ENCODE results near the gene KCNT1. TPM values are rescaled to one million over a fixed set of nuclear protein-coding genes. Genes with fewer than 3 reads are reported as not detected.
"Not testable (repeated sequence)": the region's sequence is repeated elsewhere in the genome, so short reads cannot be mapped to it uniquely, and the experiment has no call there.

KCNT1 gene
- 0.08 and 0.16 TPM in 2 replicates for total RNA-seq
- 0.18 TPM for polyA plus RNA-seq (2012)

DNA sequence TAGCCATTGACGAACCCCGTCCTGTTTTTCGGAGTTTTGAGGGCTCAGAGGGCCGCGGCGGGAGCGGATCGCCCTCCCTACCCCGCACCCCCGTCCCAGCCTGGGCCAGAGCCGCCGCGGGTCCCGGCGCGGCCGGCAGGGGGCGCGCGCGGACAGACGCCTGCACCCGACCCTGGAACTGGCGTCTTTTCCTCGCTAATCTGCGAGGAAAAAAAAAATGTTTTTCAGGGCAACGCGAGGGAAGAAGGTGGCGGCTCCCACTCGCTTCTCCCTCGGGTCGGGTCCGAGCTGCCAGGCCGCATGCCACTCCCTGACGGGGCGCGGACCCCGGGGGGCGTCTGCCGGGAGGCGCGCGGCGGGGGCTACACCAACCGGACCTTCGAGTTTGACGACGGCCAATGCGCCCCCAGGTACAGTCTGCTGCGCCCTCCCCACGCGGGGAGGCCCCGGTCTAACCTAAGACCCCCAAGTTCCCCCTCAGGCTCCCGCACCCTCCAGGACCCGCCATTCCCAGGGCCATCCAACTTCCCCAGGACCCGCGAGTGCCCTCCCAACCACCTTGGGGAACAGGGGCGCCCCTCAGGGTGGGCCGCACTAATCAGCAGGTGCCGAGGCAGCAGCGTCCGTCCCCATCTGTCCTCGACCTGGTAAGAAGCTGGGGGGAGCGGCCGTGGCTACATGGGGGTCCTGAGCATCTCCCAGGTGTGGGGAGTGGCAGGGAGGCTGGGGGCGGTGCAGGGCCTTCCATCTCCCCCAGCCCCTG is at the start of gene KCNT1:
KCNT1 (plus strand) TSS at position 227 of the 763 bp plus-strand sequence; CDS start at position 301, 74 bp downstream.
- DNase-seq (ENCODE audit: low read depth), result peak; percentile 41

DNA sequence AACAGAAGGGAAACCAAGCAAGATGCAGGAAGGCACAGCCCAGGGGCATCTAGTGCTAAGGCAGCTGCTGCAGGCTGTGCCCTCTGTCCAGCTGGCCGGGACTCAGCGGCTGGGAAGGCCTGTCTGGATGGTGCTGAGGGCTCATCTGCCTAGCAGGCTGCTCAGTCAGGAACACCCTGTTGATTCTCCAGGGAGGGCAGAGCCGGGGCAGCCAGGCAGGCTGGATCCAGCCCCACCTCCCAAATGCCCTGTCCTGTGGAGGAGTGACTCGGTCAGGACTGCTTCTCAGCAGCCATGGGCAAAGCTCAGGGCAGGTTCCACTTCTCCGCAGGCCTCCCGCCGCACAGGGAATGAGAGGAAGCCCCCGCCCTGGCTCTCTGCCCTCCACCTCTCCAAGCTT is 46.7 kb upstream of the KCNT1 start:
- peak; percentile 15 for DNase-seq (ENCODE audit: low read depth)

DNA sequence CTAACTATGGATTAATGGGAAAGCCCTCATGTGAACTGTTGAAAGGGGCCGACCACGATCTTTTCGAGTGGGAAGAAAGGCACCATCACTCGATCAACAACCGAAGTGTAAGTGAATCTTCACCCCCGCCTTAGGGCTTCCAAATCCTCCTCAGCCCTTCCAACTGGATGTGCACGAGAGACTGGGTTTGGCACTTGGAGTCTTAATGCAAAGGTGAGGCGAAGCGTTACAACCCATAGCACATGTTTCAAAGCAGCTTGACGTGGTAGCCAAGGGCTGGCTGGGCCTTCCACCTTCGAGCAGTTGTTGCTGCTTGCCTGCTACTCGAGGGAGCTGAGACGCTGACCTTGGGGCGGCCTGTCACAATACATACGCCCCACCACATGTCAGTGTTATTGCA is 44.6 kb upstream of the KCNT1 start:
- DNase-seq (ENCODE audit: low read depth), result no peak

DNA sequence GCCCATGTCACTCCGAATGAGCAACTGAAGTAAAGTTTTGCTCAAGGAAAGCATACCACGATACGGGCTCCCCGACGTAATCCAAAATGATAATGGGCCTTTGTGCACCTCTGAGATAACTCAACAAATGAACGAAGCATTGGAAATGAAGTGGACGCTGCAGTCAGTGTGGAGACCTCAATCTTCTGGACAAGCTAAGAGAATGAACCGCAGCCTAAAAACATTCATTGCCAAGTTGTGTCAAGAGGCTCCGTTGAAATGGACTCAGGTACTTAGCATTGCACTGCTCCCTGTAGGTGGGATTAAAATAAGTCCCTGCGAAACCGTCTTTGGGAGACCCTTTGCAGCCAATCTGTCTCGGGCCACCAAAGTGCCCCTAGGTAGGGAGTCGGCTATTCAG is 42.7 kb upstream of the KCNT1 start:
- DNase-seq (ENCODE audit: low read depth), result no peak

DNA sequence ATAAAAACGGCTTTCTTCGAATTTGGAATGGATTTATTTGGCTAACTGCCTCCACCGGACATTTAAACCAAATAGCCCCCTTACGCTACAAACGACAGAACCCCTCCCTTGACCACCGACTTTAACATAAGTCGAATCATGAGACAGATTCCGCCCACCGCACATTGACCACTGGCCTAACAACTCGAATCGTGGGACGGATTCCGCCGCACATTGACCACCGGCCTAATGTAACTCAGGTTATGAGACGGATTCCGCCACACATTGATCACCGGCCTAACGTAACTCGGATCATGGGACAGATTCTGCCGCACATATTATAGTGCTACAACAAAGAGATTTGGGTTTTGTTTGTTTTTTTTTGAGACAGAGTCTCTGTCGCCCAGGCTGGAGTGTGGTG is 41.6 kb upstream of the KCNT1 start:
- no peak for DNase-seq (ENCODE audit: low read depth)

DNA sequence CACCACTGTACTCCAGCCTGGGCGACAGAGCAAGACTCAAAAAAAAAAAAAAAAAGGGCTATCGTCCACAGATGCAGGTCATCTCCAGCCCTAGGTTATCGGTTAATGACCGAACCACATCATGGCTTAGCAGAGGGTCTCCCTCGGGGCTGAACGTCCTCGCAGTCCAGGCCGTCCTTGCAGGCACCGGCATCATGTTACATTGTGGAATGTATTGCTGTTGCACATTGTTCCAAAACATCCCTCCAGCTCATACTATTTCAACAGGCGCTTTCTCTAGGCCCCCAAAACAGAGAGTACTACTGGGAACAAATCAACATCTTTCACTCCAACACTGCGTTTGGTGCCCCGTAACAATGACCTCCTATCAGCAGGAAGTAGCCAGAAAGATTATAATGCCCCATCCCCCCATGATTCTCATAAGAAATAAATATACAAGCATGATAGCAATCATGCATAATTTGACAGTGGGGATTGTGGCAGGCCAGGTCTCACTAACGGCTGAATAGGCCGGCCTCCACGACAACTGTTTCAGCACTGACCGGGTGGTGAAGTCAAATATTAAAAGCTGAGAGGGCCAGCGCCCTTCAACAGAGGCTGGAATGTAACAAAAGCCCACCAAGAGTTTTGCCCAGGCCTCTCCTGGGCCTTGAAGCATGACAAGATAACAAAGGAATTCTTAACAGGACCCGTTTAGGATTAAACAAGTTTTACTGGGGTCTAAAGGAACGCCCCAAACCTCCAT is 40.0 kb upstream of the KCNT1 start:
- no peak for DNase-seq (ENCODE audit: low read depth)

DNA sequence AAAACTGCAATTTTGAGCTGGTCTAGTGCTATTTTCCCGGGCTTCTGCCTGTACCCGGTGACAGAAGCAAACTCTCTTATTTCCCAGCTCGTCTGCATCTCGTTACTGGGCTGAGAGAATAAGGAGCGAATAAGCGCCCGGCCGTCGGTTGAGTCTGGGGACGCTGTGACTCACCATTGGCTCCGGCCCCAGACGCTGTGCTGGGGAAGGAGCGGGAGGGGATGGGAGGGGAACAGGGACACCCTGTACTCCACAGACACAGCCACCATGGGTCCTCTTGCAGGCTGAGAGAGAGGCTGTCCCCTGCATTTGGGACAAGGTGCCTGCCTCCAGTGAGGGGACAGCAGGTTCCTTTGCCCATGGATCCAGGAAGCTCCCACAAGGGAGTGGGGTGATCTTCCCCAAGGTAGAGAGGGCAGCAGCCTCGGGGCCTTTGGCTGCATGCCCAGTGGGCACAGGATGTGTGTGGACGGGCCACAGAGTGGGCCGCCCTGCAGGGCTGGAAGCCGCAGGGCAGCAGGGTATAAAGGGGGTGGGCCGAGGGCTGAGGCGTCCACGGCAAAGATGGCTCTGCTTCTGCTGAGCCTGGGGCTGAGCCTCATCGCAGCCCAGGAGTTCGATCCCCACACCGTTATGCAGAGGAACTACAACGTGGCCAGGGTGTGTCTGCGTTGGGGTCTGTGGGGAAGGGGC is 39.1 kb upstream of the KCNT1 start, which contains the start of gene LCN9:
LCN9 (plus strand) TSS at position 552 of the 693 bp plus-strand sequence; CDS start at position 565, 13 bp downstream.
- no peak for DNase-seq (ENCODE audit: low read depth)

DNA sequence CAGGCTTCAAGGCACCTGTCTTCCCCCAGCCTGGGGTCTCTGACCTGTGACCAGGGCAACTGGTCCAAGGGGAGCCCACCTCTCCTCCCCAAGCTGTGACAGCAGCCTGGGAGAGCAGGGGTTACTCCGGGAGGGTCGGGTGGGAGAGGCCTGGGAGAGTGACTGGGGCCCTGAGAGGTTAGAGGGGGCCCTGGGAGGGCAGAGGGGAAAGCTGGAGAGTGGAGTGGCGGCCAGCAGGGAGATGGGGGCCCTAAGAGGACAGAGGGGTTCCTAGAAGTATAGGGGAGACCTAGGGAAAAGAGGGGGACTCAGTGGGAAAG is 38.6 kb upstream of the KCNT1 start:
- DNase-seq (ENCODE audit: low read depth), result no peak

DNA sequence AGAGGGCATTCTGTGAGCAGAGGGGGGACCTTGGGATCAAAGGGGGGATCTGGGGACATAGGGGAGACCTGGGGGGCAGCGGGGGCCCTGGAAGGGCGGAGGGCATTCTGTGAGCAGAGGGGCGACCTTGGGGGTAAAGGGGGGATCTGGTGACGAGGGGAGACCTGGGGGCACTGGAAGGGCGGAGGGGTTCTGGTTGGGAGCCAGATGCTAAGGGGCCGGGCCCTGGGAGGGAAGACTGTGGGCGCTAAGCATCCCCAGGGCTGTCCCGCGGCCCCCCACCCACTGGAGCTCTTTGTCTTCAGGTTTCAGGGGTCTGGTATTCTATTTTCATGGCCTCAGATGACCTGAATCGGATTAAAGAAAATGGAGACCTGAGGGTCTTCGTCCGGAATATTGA is 38.1 kb upstream of the KCNT1 start:
- no peak for DNase-seq (ENCODE audit: low read depth)

DNA sequence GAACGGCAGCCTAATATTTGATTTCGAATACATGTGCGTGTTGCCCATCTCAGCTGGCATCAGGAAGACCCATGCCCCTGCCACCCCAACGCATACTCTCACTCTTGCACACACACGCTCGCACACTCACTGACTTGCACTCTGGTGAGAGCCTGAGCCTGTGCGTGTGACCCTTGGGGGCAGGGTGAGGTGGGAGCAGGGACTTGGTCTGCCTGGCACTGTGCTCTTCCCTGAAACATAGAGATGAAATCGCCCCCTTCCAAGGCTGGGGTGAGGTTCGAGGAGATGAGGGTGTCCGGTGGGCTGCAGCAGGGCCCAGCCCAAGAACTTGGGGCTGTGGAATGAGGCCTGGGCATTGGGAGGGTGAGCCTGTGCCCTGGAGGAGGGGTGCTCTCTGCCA is 37.7 kb upstream of the KCNT1 start:
- DNase-seq (ENCODE audit: low read depth), result no peak

DNA sequence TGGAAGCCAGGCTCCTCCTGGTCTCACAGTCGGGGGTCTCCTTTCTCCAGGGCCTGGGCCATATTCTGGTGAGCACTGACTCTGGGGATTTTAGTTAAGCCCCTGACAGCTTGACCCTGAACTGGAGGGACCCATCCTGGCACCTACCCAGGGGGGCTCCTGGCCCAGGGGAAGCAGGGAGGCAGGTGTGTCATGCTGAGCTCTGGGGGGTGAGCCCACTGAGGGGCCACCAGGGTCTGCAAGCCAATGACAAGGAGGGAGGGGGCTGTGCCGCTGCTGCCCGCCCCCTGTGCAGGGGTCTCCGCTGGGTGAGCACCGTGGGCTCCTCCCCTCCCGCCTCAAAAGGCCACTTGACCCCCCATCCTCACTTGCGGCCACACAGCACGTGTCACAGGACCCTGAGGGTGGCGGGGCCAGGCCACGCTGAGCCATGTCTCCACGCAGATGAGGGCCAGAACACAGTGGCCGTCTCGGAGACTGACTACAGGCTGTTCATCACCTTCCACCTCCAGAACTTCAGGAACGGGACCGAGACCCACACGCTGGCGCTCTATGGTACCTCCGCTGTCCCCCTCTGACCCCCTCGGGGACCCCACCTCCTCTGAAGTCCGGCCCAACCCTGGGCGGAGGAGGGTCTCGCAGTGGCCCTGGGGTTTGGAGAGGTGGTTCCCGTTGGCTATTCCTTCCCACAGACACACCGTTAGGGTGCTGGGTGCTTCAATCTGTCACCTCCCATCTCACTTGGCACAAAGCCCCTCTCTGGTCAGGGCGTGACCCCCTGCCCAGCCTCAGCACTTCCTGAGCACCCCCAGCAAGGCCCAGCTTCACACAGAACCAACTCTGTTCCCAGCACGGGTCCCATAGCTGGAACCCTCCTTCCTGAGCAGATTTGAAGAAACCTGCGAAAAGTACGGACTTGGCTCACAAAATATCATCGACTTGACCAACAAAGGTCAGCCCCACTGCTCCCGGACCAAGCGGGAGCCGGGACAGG is 36.9 kb upstream of the KCNT1 start:
- DNase-seq (ENCODE audit: low read depth), result no peak

DNA sequence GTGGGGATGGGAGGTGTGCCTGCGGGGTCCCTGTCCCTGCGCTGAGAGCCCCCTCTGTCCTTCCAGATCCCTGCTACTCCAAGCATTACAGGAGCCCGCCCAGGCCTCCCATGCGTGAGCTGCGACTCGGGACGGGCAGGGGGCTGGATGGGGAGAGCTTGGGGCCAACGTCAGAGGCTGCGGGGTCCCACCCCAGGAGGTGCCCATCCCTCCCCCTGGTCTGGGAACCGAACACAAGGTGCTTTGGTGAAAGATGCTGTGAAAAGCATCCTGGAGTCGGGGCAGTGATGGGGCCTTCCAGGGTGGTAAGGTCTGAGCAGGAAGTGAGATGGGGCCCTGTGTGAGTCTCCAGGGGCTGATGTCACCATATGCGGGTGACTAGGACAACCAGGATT is 36.2 kb upstream of the KCNT1 start:
- no peak for DNase-seq (ENCODE audit: low read depth)

DNA sequence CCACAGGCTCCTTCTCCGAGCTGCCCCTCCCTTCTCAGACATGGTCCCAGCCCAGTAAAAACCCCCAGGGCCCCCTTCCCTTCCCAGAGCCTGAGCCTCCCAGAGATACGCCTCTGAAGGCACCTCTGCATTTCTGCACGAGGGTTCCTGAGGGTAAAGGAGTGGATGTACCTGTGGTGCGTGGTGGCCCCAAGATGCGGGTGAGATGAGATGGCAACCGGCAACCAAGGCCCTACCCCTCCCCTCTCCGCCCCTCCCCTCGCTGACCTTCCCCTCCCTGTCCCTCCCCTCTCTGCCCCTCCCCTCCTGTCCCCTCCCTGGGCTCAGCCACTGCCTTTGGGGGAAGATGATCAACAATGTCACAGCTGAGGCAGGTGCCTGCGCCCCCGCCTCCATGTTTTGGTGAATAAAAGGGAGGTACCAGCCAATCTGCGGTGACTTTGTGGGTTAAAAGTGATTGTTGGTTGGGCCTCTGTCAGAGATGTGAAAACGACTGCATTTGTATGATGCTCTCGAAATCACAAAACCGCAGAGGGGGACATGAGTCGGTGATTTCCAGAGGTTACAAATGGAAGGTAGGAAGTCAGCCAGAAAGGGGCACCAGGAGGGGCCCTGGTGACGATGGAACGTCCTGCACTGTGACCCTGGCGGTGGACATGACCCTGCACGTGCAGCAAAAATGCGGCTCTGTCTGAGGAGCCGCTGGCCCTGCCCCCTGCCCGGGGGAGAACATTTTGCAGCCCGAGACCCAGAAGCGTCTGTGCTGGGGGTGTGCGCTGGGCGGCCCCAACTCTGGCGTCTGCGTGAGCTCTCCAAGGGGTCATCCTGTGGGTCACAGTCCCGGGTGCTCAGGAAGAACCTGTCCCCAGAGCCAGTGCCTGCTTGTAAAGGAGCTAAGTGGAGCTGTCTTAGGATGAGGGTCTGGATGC is 35.2 kb upstream of the KCNT1 start:
- no peak for DNase-seq (ENCODE audit: low read depth)

DNA sequence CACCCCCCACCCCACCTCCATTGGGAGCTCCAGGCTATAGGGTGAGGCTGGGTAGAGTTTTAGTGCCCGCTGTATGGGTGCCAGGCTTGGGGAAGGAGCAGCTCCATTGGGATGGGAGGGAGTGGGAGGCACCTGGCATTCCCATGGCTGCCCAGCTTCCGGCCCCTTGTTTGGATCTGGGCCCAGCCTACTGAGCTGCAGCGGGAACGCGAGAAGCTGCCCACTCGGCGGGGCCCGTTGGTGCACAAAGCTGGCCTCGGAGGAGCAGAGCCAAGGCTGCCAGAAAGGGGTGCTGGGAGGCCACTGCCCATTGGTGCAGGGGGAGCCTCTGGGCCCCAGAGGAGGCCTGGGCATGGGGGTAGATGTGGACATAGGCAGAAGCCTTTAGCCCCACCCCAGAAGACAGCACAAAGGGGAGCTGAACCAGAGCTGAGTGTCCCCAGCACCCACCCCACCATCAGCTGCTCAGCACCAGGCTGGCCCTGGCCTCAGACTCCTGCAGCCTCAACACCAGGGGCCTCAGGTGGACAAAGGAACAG is 34.5 kb upstream of the KCNT1 start:
- DNase-seq (ENCODE audit: low read depth), result no peak

DNA sequence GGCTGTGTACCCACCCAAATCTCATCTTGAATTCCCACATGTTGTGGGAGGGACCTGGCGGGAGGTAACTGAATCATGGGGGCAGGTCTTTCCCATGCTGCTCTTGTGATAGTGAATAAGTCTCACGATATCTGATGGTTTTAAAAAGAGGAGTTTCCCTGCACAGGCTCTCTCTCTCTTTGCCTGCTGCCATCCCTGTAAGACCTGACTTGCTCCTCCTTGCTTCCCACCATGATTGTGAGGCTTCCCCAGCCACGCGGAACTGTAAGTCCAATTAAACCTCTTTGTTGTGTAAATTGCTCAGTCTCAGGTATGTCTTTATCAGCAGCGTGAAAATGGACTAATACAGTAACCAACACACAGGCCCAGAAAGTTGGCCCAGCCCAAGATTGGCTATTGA is 33.0 kb upstream of the KCNT1 start:
- DNase-seq (ENCODE audit: low read depth), result not testable (repeated sequence)

DNA sequence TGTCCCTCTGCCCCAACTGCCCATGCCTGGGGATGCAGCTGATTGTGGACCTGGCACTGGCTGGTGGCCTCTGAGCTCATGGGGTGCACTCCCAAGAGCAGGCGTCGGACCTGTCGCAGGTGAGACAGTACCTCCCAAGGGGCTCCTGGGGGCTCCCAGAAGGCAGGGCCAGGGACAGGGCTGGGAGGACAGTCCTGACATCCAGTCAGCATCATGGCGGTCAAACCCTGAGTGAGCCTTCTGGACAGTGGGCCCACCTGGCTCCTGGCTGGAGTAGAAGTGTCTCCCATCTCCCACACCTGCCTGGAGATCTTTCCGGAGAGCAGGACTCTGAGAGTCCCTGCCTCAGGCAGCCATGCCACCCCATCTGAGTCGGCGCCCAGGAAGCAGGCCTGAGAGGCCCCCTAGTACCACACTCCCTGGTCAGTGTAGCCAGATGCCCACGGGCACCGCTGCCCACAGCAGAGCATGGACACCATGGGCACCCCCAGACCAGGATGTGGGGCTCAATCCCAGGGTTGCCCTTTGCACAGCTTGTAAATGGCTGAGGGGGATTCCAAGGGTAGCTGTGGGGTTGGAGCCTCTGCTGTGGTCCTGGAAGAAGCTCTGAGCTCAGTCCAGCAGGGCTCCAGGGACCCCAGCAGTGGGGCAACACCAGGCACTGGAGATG is 32.2 kb upstream of the KCNT1 start:
- DNase-seq (ENCODE audit: low read depth), result no peak

DNA sequence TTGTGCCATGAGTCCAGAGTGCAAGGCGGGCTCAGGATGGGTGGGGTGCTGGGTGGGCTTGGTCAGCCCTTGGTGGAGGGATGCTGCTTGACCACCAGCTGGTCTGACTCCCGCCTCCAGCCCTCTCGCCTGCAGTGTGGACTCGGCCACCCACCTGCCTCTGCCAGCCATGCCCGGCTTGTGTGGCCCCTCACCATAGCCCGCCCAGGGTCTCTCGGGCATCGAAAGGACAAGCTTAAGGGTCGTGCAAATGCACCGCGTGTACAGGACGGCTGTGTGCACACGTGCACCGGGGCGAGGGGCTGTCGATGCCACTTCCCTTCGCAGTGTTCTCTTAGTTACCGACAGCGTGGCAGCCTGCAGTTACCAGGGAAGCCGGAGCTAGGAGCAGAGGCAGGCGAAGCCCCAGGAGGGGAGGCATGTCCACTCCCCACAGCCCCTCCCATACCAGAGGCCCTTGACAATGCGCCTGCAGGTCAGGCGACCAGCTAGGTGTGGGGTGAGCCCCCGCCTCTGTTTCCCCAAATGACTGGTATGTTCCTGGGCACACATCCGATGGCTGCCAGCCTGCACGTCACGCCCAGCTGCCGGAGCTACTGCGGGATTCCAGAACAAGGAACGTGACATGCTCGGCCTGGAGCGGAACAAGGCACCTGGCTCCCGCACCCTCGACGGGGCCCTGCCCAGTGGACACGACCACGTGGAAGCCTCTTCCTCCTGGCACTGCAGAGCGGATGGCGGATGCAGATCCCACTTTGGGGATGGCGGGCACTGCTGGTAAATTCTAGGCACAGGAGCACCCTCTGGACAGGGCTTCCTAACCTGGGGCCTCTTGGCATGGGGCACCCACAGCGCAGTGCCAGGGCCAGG is 31.0 kb upstream of the KCNT1 start:
- no peak for DNase-seq (ENCODE audit: low read depth)

DNA sequence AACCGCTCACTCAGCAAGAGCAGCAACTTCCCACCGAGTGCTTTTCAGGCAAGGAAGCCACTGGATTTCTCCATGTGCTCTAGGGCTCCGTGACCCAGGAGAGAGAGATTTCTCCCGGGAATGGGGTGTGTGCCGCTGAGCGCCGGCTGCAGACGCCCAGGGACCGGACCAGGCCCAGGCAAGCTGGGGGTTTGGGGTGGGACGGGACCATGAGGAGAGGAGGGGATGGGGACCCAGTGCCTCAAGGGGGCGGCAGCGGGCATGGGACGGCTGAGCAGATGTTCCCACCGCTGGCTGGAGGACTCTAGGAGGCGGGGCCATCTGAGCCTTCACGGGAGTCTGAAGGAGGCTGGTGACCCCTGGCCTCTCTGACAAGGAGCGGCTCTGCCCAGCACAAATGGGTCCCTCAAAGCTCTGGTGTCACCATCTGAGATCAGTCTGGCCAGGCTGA is 30.4 kb upstream of the KCNT1 start:
- DNase-seq (ENCODE audit: low read depth), result no peak
